AG08395 (cell line): ENCODE measurements around the gene ZNF366.
A peak's percentile ranks its signal among the peaks of the same experiment; 100 is the strongest.

Source experiments
- DNase-seq: peaks from one replicate; pipeline ENCODE4 v3.0.0; 2012; ENCODE audit warnings: mixed read lengths, low spot score

The ZNF366 gene

GRCh38 chr5:72518001-72518683 is 10.9 kb upstream of the ZNF366 start:
- peak; percentile 58 for DNase-seq

GRCh38 chr5:72516916-72517315 is 9.7 kb upstream of the ZNF366 start:
- no peak for DNase-seq

- DNase-seq = no peak
Observed at GRCh38 chr5:72515211-72515610, 8.0 kb upstream of the ZNF366 start.

GRCh38 chr5:72512593-72512860 is 5.3 kb upstream of the ZNF366 start:
- no peak for DNase-seq

- peak; percentile 28 for DNase-seq
Observed at GRCh38 chr5:72511774-72512592, 4.8 kb upstream of the ZNF366 start.

GRCh38 chr5:72511366-72511765 is 4.2 kb upstream of the ZNF366 start:
- DNase-seq = no peak

- peak; percentile 91 for DNase-seq
Observed at GRCh38 chr5:72510610-72511181, 3.5 kb upstream of the ZNF366 start.

- peak; percentile 22 for DNase-seq
Observed at GRCh38 chr5:72509401-72509800, 2.2 kb upstream of the ZNF366 start.

GRCh38 chr5:72508241-72509170 is 1.3 kb upstream of the ZNF366 start:
- DNase-seq = no peak

- no peak for DNase-seq
Observed at GRCh38 chr5:72507907-72508238, 663 bp upstream of the ZNF366 start.

- DNase-seq = no peak
Observed at GRCh38 chr5:72506158-72506549, 1.1 kb downstream of the ZNF366 start.

GRCh38 chr5:72505539-72506157 is 1.6 kb downstream of the ZNF366 start:
- DNase-seq = no peak

- DNase-seq = no peak
Observed at GRCh38 chr5:72505016-72505415, 2.2 kb downstream of the ZNF366 start.

- DNase-seq = peak; percentile 54
Observed at GRCh38 chr5:72503888-72504491, 3.2 kb downstream of the ZNF366 start.

GRCh38 chr5:72501488-72501887 is 5.7 kb downstream of the ZNF366 start:
- DNase-seq = no peak

GRCh38 chr5:72499730-72500129 is 7.5 kb downstream of the ZNF366 start:
- no peak for DNase-seq

GRCh38 chr5:72499090-72499489 is 8.1 kb downstream of the ZNF366 start:
- DNase-seq = no peak

- peak; percentile 50 for DNase-seq
Observed at GRCh38 chr5:72498284-72498683, 8.9 kb downstream of the ZNF366 start.

- no peak for DNase-seq
Observed at GRCh38 chr5:72497823-72498222, 9.4 kb downstream of the ZNF366 start.

- DNase-seq = no peak
Observed at GRCh38 chr5:72495410-72495809, 11.8 kb downstream of the ZNF366 start.

GRCh38 chr5:72494623-72495124 is 12.5 kb downstream of the ZNF366 start:
- peak; percentile 37 for DNase-seq
